HG02623 (cell line): ENCODE measurements around the gene PRELID1.
"Not testable (repeated sequence)": the region's sequence is repeated elsewhere in the genome, so short reads cannot be mapped to it uniquely, and the experiment has no call there.

Experiments used
- ATAC-seq: cut with Tn5 transposase; IDR thresholded peaks from one replicate; pipeline ENCODE4 v1.9.1; 2021; ENCODE audit warnings: moderate library complexity; ENCODE audit not compliant: unreplicated experiment

Gene PRELID1, protein sequence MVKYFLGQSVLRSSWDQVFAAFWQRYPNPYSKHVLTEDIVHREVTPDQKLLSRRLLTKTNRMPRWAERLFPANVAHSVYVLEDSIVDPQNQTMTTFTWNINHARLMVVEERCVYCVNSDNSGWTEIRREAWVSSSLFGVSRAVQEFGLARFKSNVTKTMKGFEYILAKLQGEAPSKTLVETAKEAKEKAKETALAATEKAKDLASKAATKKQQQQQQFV

GRCh38 chr5:177303121-177303924, at the start of gene PRELID1, which contains the start of gene RAB24:
Gene PRELID1 (plus strand): TSS chr5:177303799. CDS start chr5:177303986, 187 bp downstream.
Gene RAB24 (minus strand): TSS chr5:177303719. CDS start chr5:177303288, 431 bp downstream.
- ATAC-seq: peak; percentile 47

- ATAC-seq: no peak
Measured at GRCh38 chr5:177256296-177256695, 47.3 kb upstream of the PRELID1 start.

DNA sequence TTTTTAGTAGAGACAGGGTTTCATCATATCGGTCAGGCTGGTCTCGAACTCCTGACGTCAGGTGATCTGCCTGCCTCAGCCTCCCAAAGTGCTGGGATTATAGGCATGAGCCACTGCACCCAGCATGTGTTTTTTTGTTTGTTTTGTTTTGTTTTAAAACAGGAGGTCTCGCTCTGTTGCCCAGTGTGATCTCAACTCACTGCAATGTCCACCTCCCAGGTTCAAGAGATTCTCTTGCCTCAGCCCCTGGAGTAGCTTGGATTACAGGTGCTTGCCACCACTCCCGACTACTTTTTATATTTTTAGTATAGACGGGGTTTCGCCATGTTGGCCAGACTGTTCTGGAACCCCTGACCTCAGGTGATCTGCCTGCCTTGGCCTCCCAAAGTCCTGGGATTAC, 44.9 kb upstream of the PRELID1 start:
- ATAC-seq: not testable (repeated sequence)

DNA sequence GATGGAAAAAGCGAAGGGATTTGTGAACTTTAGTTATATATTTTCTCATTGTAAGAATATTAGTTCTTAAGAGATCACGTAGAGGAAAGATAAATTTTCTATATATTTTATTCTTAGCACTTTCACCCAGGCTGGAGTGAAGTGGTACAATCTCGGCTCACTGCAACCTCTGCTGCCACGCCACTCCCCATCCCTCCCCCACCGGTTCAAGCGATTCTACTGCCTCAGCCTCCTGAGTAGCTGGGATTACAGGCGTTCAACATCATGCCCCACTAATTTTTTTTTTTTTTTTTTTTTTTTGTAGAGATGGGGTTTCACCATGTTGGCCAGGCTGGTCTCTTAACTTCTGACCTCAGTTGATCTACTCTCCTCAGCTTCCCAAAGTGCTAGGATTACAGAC, 42.6 kb upstream of the PRELID1 start:
- ATAC-seq: no peak

DNA sequence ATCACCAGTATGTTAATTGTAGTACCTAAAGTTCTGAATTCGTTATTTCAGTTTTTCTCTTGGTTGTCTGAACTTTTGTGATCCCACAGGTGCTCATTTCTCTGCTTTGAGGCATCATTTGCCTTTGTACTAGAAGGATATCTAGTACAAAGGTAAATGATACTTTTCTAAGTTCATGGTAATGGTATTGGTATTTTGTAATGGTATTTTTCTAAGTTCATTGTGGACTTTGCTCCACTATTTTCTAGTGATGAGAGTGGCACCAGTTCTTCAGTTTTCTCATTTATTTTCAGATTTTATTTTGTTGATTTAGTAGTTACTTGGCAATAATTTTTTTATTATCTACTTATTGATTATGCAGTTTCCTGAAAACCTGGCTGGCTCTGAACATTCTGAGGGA, 42.1 kb upstream of the PRELID1 start:
- no peak for ATAC-seq

DNA sequence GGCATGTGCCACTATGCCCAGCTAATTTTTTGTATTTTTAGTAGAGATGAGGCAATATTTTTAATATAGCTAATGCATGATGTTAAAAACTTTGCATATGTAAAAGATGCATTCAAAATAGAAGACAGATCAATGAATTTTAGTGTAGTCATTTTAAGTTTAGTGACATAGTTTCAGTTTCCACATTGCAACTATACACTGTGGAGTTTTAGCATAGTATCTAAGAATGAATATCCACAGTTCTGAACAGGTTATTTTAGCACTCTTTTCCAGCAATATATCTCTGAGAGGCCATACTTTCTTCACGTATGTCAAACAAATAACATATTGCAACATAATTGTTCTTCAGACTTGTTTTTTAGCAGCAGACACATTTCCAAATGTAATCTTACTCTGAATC, 39.4 kb upstream of the PRELID1 start:
- no peak for ATAC-seq

- ATAC-seq: no peak
Measured at GRCh38 chr5:177265395-177265794, 38.2 kb upstream of the PRELID1 start.

DNA sequence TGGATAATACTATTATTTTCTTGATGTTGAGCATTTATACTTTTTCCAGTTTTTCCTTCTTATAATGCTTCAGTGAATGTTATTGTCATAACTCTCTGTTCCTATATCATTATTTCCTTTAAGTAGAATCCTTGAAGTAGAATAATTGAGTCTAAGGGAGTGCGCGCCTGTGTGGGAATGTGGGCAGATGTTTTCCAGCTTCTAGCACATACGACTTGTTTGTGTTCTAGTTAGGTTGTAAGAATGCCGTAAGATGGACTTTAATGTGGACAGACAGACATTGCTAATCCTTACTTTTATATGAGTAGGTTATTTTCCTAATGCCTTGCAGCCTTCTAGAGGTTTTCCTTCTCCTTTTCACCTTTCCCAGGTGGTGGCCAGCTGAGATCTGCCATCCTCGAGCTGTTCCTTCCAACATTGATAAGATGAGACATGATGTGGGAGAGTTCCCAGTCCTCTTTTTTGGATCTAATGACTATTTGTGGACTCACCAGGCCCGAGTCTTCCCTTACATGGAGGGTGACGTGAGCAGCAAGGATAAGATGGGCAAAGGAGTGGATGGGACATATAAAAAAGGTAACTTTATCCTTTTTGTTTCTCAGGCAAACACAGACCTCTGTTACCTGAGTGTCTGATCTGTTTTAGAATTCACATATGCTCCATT, 34.2 kb upstream of the PRELID1 start:
- ATAC-seq: no peak

GRCh38 chr5:177269976-177270375, 33.6 kb upstream of the PRELID1 start:
- ATAC-seq: no peak

GRCh38 chr5:177270653-177271052, 32.9 kb upstream of the PRELID1 start:
- no peak for ATAC-seq

DNA sequence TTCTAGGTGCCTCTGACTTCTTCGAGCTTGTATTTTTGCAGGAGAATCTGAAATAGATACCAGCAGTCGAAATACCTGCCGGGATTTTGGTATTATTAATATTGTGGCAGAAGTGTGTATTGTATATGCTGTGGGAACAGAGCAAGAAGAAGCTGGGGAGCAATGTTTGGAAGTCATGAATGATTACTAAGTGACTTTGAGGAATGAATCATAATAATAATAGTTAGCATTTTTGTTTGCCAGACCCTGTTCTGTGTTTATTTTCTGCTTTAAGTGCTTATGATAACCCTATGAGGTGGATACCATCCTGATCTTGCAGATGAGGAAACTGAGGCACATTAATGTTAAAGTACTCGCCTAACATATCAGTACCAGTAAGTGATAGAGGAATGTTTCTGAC, 32.5 kb upstream of the PRELID1 start:
- ATAC-seq: no peak

DNA sequence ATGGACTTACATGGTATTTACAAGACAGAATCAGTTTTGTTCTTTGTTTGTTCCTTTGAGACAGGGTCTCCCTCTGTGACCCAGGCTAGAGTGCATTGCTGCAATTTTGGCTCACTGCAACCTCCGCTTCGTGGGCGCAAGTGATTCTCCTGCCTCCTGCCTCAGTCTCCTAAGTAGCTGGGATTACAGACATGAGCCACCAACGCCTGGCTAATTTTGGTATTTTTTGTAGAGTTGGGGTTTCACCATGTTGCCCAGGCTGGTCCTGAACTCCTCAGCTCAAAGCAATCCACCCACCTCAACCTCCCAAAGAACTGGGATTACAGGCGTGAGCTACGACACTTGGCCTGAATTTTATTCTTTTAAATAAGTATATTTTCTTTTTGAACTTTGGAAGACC, 27.7 kb upstream of the PRELID1 start:
- ATAC-seq: no peak

GRCh38 chr5:177276886-177277285, 26.7 kb upstream of the PRELID1 start:
- no peak for ATAC-seq

DNA sequence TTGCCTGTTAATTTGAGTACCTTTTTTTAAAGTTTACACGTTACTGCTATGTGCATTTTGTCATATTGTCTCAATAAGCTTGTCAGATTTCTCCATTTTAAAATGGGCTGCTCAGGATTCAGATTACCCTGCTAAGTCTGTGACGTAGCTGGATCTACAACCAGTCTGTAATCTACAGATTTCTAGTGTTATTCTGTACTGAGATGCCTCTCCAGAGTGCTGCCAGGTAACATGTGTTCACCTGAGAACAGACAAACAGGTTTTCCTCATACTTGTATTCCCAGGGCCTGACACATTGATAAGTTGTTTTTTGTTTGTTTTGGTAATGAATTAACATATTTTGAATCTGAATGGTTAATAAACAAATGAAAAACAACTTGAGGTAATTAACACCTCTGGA, 15.4 kb upstream of the PRELID1 start:
- ATAC-seq: no peak

DNA sequence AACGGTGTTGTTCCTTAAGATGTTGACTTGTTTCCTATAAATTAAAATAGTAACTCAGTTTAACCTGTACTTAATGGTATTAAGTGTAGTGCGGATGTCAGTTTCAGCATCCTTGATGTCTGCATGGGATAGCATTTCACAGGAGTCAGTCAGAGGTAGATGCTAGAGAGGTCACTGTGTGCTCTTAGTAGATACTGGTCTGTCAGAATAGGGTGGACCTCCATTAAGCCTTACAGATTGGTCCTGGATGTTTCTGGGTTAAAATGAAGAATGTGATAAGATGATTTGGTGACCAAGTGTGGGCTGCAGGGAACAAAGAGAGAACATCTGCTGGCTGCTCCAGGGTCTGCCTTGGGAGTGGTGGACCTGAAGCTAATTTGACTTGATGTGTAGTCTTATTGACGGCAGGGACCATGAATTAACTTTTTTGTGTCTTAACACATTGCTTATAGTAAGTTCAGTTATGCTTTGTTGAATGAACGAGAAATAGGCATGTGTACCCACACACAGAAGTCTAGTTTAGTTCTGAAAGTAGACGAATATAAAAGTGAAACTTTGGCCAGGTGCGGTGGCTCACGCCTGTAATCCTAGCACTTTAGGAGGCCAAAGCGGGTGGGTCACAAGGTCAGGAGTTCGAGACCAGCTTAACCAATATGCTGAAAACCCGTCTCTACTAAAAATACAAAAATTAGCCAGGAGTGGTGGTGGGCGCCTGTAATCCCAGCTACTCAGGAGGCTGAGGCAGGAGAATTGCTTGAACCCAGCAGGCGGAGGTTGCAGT, 12.6 kb upstream of the PRELID1 start:
- ATAC-seq: no peak

DNA sequence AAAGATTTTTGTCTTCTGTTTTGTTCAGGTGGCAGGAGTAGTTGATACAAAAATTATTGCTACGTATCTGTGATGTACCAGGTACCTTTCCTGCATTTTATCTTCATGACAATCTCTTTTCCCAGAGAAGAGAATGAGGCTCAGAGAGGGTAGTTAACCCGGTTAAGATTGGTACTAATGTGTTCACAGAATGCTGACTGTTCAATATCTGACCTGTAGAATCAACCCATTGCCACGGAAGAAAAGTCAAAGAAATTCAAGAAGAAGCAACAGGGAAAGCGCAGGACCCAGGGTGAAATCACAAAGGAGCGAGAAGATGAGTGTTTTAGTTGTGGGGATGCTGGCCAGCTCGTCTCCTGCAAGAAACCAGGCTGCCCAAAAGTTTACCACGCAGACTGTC, 11.9 kb upstream of the PRELID1 start:
- ATAC-seq: no peak

DNA sequence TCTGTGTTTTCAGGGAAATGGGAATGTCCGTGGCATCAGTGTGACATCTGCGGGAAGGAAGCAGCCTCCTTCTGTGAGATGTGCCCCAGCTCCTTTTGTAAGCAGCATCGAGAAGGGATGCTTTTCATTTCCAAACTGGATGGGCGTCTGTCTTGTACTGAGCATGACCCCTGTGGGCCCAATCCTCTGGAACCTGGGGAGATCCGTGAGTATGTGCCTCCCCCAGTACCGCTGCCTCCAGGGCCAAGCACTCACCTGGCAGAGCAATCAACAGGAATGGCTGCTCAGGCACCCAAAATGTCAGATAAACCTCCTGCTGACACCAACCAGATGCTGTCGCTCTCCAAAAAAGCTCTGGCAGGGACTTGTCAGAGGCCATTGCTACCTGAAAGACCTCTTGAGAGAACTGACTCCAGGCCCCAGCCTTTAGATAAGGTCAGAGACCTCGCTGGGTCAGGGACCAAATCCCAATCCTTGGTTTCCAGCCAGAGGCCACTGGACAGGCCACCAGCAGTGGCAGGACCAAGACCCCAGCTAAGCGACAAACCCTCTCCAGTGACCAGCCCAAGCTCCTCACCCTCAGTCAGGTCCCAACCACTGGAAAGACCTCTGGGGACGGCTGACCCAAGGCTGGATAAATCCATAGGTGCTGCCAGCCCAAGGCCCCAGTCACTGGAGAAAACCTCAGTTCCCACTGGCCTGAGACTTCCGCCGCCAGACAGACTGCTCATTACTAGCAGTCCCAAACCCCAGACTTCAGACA, 9.6 kb upstream of the PRELID1 start:
- ATAC-seq: no peak

DNA sequence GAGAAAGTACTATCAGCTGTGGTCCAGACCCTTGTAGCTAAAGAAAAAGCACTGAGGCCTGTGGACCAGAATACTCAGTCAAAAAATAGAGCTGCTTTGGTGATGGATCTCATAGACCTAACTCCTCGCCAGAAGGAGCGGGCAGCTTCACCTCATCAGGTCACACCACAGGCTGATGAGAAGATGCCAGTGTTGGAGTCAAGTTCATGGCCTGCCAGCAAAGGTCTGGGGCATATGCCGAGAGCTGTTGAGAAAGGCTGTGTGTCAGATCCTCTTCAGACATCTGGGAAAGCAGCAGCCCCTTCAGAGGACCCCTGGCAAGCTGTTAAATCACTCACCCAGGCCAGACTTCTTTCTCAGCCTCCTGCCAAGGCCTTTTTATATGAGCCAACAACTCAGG, 9.0 kb upstream of the PRELID1 start:
- ATAC-seq: no peak

DNA sequence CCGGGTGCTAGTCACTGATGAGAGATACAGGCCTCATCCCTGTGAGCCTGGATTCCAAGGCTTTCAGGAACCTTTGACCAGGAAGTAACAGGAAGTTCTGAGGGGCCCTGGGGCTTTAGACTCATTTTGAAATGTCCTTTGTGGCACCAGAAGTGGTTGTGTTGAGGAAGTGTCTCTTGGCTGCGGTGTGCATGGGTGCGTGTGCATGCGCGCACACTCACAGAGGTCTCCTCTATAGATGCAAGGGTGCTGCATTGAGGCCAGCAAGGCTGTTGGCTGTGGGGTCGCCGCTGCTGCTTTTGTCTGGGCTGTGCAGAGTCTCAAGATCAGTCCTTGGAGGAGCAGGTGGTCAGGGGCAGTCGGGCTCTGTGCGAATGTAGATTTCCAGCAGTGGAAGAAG, 7.7 kb upstream of the PRELID1 start:
- no peak for ATAC-seq

- ATAC-seq: no peak
Measured at GRCh38 chr5:177296581-177296980, 7.0 kb upstream of the PRELID1 start.
